Heart left ventricle (tissue), 13 donors: ENCODE data around the gene NCOA6.

ENCODE experiments used
- POLR2A ChIP-seq, 2 donors: fragments of 450-650 bp; IDR thresholded peaks; one replicate each; pipeline ENCODE4 v1.6.1; 2017; ENCODE audit warnings: antibody characterized with exemption in 2 of 2, mild to moderate bottlenecking in 2 of 2, moderate library complexity in 2 of 2
- TF ChIP-seq, protein P1 (sequence below), 12 donors: fragments of 200-600 bp; sonication (generic) in 4 of 12; IDR thresholded peaks; one replicate each; pipeline versions ENCODE4 v1.5.0 to v1.8.0; 2018 to 2022; ENCODE audit warnings: antibody characterized with exemption in 12 of 12, mild to moderate bottlenecking in 5 of 12
- donor health status: ischemic (EF 13 %, LVEDD 7.1; RV severe dilation, severe dysfunction).
- donor health status: DM: no; HTN: yes; CAD: no.
- donor health status: DM: no; HTN: no; CAD: no.
- donor health status: ischemic (EF 25% LVEDD 6.9; RV normal size, moderate dysfunction).
- donor health status: ischemic (EF 25% LVEDD 5.7; RV mildly dilated, moderate dysfunction).
- donor health status: ischemic (EF 35%, LVEDD 5.7; RV mildly dilated, moderate dysfunction).
- donor health status: nonischemic (EF 11% LVEDD 7.7; RV severe dilation, severe dysfunction).
- donor health status: DM: yes; HTN: yes; CAD: no.
- donor health status: PGD.
- donor health status: ischemic (EF 29% LVEDD 5.4; RV normal size, mild dysfunction).
- donor health status: nonischemic (EF 23%, LVEDD 6.1; RV moderate dilation, normal function).

DNA sequence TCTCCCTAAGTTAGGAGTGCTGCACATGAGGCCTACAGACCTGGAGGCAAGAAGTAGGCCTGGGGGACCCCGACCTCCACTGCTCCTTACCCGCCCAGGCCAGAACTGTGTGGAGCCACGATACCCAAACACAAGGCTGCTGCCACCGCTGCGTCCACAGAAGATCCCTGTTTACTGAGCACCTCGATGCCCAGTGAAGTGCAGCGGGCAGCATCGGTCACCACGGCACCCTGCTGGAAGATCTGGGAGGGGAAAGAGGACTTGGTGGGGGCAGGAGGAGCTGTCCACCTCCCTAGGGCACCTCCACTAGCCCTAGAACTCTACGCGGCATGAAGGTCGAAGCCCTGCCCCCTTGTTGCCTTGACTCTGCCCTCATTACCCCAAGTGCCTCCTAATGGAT, 37.3 kb upstream of the NCOA6 start:
- TF ChIP-seq, protein P1, sequence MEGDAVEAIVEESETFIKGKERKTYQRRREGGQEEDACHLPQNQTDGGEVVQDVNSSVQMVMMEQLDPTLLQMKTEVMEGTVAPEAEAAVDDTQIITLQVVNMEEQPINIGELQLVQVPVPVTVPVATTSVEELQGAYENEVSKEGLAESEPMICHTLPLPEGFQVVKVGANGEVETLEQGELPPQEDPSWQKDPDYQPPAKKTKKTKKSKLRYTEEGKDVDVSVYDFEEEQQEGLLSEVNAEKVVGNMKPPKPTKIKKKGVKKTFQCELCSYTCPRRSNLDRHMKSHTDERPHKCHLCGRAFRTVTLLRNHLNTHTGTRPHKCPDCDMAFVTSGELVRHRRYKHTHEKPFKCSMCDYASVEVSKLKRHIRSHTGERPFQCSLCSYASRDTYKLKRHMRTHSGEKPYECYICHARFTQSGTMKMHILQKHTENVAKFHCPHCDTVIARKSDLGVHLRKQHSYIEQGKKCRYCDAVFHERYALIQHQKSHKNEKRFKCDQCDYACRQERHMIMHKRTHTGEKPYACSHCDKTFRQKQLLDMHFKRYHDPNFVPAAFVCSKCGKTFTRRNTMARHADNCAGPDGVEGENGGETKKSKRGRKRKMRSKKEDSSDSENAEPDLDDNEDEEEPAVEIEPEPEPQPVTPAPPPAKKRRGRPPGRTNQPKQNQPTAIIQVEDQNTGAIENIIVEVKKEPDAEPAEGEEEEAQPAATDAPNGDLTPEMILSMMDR (IDR thresholded peaks at IDR 0.05) = no peak
- no peak for TF ChIP-seq POLR2A (IDR thresholded peaks at IDR 0.05)
